ENCODE measurements around the gene RAB17.
A peak's percentile ranks its signal among the peaks of the same experiment; 100 is the strongest.

The RAB17 gene

DNA sequence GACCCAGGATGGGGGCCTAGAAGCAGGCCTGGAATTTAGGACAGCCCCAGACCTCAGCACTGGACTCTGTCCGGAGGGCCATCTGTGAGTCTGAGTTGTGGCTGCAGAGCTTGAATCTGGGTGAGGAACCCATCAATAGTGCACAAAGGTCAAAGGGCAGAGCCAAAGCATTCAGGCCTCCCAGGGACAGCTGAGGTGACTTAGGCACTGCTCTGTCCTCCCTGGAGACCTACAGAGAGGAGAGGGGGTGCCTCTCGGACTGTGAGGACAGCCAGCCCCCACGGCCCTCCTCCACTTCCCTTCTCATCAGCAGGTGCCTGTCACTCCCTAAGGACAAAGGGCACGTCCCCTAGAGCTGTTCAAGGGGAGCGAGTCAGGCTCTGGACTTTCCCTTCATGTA lies 49.3 kb downstream of the RAB17 start:
- peak overlapping the region; percentile 79 for H3K27ac ChIP-seq (ENCODE audit: low read length)
- peaks cover 35% of the 10 kb centered on the region for H3K4me1 ChIP-seq (ENCODE audit: low read length)
- no peaks in the 10 kb centered on the region for H3K9me3 ChIP-seq (ENCODE audit: insufficient read depth, low read length)
- no peaks in the 10 kb centered on the region for H4K20me1 ChIP-seq (ENCODE audit: insufficient read depth, low read length)
- H3K4me3 ChIP-seq (ENCODE audit: low read length): no peak overlapping the region; the same call in 1 of the 2 replicates
- H3K27me3 ChIP-seq (ENCODE audit: low read depth, low read length): no peaks in the 10 kb centered on the region
- H3K36me3 ChIP-seq (replicated peaks; ENCODE audit: low read depth, low read length): no peaks in the 10 kb centered on the region
- H3K4me2 ChIP-seq (ENCODE audit: low read length): peak overlapping the region; percentile 63
- H2AFZ ChIP-seq (ENCODE audit: low read depth, low read length): no peak overlapping the region
- TF ChIP-seq, protein P1, sequence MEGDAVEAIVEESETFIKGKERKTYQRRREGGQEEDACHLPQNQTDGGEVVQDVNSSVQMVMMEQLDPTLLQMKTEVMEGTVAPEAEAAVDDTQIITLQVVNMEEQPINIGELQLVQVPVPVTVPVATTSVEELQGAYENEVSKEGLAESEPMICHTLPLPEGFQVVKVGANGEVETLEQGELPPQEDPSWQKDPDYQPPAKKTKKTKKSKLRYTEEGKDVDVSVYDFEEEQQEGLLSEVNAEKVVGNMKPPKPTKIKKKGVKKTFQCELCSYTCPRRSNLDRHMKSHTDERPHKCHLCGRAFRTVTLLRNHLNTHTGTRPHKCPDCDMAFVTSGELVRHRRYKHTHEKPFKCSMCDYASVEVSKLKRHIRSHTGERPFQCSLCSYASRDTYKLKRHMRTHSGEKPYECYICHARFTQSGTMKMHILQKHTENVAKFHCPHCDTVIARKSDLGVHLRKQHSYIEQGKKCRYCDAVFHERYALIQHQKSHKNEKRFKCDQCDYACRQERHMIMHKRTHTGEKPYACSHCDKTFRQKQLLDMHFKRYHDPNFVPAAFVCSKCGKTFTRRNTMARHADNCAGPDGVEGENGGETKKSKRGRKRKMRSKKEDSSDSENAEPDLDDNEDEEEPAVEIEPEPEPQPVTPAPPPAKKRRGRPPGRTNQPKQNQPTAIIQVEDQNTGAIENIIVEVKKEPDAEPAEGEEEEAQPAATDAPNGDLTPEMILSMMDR (IDR thresholded peaks at IDR 0.05; ENCODE audit: low read depth, low read length): no peak
- no peak for TF ChIP-seq EZH2phosphoT487 (IDR thresholded peaks at IDR 0.05; ENCODE audit: low read depth)
- H3K9ac ChIP-seq (ENCODE audit: low read length): peak overlapping the region; percentile 55
- no peaks in the 10 kb centered on the region for H3K79me2 ChIP-seq (ENCODE audit: low read length)

DNA sequence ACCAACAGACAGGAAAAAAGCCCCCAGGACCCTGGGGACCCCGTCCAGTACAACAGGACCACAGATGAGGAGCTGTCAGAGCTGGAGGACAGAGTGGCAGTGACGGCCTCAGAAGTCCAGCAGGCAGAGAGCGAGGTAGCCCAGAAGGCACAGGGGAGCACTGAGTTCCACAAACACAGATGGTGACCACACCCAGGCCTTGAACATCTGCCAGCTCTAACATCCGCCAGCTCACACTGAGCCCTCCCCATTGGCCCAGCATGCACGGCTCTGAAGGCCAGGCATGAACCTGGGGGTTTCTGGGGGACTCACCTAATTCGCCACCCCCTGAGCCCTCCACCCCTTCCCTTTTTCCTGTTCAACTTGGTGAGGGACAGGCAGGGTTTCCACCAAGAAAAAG lies 49.7 kb downstream of the RAB17 start:
- peaks cover 33% of the 10 kb centered on the region for H3K4me1 ChIP-seq (ENCODE audit: low read length)
- no peak overlapping the region for H2AFZ ChIP-seq (ENCODE audit: low read depth, low read length)
- no peaks in the 10 kb centered on the region for H3K27me3 ChIP-seq (ENCODE audit: low read depth, low read length)
- H3K79me2 ChIP-seq (ENCODE audit: low read length): no peaks in the 10 kb centered on the region
- H4K20me1 ChIP-seq (ENCODE audit: insufficient read depth, low read length): no peaks in the 10 kb centered on the region
- no peak for TF ChIP-seq EZH2phosphoT487 (IDR thresholded peaks at IDR 0.05; ENCODE audit: low read depth)
- TF ChIP-seq, protein P1 (IDR thresholded peaks at IDR 0.05; ENCODE audit: low read depth, low read length): no peak
- peak overlapping the region; percentile 25 for H3K4me3 ChIP-seq (ENCODE audit: low read length)
- H3K9me3 ChIP-seq (ENCODE audit: insufficient read depth, low read length): no peaks in the 10 kb centered on the region
- H3K9ac ChIP-seq (ENCODE audit: low read length): peak overlapping the region; percentile 55
- H3K4me2 ChIP-seq (ENCODE audit: low read length): peak overlapping the region; percentile 63
- peak overlapping the region; percentile 79 for H3K27ac ChIP-seq (ENCODE audit: low read length)
- H3K36me3 ChIP-seq (replicated peaks; ENCODE audit: low read depth, low read length): no peaks in the 10 kb centered on the region

DNA sequence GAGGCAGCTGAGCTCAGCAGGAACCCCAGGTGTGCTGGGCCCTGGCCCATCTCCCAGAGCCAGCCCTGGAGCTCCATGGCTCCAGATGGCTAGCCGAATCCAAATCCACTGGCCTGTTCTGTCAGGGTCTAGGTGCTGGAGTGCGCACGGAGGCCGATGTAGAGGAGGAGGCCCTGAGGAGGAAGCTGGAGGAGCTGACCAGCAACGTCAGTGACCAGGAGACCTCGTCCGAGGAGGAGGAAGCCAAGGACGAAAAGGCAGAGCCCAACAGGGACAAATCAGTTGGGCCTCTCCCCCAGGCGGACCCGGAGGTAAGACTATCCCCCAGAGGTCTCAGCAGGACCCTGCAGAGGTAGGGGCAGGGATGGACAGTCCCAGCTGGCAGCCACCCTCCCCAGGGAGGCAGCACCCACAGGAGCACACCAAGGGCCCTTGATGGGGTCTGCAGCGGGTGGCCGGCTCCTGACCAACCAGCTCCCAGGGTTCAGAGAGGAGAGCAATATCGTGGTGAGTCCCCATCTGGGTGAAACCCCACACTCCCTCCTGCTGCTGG lies 50.2 kb downstream of the RAB17 start:
- peaks cover 28% of the 10 kb centered on the region for H3K4me1 ChIP-seq (ENCODE audit: low read length)
- no peaks in the 10 kb centered on the region for H3K36me3 ChIP-seq (replicated peaks; ENCODE audit: low read depth, low read length)
- no peaks in the 10 kb centered on the region for H3K27me3 ChIP-seq (ENCODE audit: low read depth, low read length)
- H3K79me2 ChIP-seq (ENCODE audit: low read length): no peaks in the 10 kb centered on the region
- H3K4me3 ChIP-seq (ENCODE audit: low read length): peak overlapping the region; percentile 25
- peak overlapping the region; percentile 63 for H3K4me2 ChIP-seq (ENCODE audit: low read length)
- no peaks in the 10 kb centered on the region for H3K9me3 ChIP-seq (ENCODE audit: insufficient read depth, low read length)
- TF ChIP-seq EZH2phosphoT487 (IDR thresholded peaks at IDR 0.05; ENCODE audit: low read depth): no peak
- TF ChIP-seq, protein P1 (IDR thresholded peaks at IDR 0.05; ENCODE audit: low read depth, low read length): no peak
- H3K9ac ChIP-seq (ENCODE audit: low read length): peak overlapping the region; percentile 55; the same call in 1 of the 2 replicates
- peak overlapping the region; percentile 79 for H3K27ac ChIP-seq (ENCODE audit: low read length)
- no peak overlapping the region for H2AFZ ChIP-seq (ENCODE audit: low read depth, low read length)
- H4K20me1 ChIP-seq (ENCODE audit: insufficient read depth, low read length): no peaks in the 10 kb centered on the region

DNA sequence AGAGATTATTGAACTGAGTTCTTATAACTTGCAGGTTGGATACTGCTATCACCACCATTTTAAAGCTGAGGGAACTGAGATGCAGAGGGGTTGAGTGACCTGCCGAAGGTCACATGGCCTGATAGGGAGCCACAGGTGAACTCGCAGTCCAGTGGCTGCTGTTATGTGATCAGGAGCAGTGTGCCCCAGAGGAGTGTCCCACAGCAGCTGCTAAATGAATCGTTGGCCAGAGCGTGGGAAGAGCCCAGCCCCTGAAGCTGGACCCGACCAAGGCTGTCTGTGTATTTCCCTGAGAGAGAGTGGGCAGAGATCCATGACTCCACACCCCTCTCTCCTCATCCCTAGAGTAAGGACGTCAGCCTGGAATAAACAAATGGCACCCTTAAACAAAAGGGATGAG lies 50.9 kb downstream of the RAB17 start:
- Histone ChIP-seq H3K79me2 (ENCODE audit: low read length) (no peaks in the 10 kb centered on the region), H3K27ac (ENCODE audit: low read length) (no peak overlapping the region), H3K36me3 (replicated peaks; ENCODE audit: low read depth, low read length) (no peaks in the 10 kb centered on the region), H4K20me1 (ENCODE audit: insufficient read depth, low read length) (no peaks in the 10 kb centered on the region), H3K9me3 (ENCODE audit: insufficient read depth, low read length) (no peaks in the 10 kb centered on the region), H3K9ac (ENCODE audit: low read length) (no peak overlapping the region), H3K4me2 (ENCODE audit: low read length) (no peak overlapping the region), H3K4me1 (ENCODE audit: low read length) (peaks cover 29% of the 10 kb centered on the region), H3K27me3 (ENCODE audit: low read depth, low read length) (no peaks in the 10 kb centered on the region), H2AFZ (ENCODE audit: low read depth, low read length) (no peak overlapping the region), H3K4me3 (ENCODE audit: low read length) (no peak overlapping the region)
- TF ChIP-seq, protein P1 (IDR thresholded peaks at IDR 0.05; ENCODE audit: low read depth, low read length): no peak
- no peak for TF ChIP-seq EZH2phosphoT487 (IDR thresholded peaks at IDR 0.05; ENCODE audit: low read depth)

Measured in OCI-LY3 (cell line).